GM21619 (cell line): ENCODE measurements around the gene SHC3.

Source experiments
- ATAC-seq: cut with Tn5 transposase; IDR thresholded peaks from one replicate; pipeline ENCODE4 v1.9.1; 2021; ENCODE audit not compliant: unreplicated experiment

SHC3 gene

GRCh38 chr9:88966894-88967676, 211.5 kb downstream of the SHC3 start:
- no peak for ATAC-seq

DNA sequence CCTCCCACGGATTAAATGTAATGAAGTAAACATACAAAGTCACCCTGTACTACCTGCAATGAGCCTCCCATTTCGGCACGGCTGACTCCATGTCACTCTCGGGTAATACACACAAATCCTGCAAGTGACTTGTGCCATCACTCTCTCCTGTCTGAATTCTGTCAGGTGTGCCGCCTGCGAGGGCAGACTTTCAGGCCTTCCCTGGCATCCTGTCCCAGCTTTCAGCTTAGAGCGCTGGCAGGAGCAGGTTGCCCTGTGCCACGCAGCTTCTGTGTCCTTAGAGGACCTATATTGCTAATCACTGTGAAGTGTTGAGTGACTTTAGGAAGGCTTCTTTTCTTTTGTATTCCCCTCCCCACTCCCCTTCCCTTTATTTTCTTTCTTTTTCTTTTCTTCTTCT, 213.1 kb downstream of the SHC3 start:
- ATAC-seq = no peak

DNA sequence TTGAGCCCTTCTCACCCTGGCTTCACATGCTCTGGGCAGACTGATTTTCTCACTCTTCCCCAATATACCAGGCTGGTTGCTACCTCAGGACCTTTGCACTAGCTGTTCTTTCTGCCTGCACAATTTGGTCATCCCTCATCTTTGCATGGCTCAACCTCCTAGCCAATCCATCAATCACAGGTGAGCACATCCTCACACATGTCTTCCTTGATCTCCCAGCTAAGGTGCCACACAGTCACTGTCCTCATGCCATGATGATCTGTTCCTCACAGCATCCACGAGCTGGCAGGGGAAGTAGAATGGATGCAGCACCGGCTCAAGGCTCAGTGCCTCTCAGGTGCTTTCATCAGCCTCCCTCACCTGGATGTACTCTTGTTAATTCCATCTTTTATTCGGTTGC, 218.0 kb downstream of the SHC3 start:
- no peak for ATAC-seq

DNA sequence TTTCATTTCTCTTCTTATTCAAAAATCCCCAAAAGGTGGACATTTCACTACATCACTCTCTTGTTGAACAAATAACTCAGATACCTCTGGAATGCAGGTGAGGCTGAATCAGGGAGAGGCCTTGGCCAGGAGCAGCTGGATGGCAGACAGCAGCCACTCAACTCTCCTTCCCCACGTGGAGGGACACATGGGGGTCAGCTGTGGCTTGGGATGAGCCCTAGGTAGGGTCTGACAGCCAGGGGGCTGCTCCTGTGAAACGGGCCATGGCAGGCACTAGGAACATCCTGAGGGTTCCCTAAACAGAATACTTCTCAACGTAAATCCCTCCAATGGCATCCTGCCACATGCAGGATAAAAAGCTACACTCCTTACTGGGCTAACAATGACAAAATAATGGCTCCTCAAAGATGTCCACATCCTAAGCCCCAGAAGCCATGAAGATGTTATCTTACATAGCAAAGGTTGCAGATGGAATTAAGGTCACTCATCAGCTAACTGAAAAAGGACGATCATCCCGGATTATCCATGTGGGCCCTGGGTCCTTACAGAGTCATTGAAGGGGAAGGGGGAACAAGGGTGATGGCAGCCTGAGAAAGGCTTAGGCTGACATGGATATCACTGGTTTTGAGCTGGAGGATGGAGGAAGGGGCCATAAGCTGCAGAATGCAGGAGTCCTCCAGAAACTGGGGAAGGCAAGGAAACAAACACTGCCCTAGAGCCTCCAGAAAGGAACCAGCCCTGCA, 218.7 kb downstream of the SHC3 start:
- ATAC-seq = no peak

DNA sequence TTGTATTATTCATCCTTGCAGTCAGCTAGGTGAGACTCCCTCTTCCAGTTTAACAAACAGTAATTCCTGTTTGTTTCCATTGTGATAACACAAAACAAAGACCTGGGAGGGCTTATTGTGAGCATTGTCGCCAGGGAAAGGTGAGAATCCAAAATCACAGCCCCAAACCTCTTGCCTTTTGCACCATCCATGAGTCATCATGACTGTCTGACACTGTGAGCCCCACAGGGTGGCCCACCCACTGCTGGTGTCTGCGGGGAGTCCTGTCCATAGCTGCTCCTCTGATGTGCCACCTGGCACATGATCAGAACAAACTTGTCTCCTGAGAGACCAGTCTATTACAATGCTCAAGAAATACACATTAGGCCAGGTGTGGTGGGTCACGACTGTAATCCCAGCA, 221.1 kb downstream of the SHC3 start:
- no peak for ATAC-seq
